ENCODE data around the gene MCTP2.

MCTP2 gene

DNA sequence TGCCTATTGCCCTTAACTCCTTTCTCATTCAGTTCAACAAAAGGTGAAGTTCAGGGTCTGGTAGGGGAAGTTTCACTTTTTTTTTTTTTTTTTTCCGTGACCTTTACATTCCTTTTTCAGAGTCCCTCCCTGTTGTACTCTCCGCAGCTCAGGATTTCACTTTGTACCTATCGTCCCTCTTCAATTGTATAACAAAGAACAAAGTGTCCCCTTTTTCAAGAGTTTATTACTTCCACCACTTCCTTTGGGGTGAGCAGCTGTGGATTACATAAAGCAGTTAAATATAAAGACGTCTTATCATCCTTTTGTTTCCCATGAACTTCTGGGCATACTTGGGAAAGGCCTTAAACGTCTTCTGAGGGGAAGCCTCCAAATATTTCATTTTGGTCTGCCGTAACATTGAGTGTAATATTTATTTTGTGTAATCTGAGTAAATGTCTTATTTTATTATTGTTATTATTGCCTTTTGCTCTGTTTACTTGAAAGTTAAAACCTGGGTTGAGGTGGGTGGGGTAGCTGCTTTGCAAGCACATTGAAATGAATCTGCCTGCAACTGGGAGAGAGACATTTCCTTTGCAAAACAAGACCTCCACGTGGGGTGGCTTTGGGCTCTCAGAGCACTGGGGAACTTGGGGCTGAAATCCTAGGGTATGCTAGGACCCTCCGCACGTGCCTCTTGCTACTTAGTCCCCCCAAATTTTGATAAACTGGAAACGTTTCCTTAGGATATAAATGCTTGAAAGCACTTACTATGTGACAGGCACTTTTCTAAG is 169.4 kb downstream of the MCTP2 start:
- DNase-seq = no peak

DNA sequence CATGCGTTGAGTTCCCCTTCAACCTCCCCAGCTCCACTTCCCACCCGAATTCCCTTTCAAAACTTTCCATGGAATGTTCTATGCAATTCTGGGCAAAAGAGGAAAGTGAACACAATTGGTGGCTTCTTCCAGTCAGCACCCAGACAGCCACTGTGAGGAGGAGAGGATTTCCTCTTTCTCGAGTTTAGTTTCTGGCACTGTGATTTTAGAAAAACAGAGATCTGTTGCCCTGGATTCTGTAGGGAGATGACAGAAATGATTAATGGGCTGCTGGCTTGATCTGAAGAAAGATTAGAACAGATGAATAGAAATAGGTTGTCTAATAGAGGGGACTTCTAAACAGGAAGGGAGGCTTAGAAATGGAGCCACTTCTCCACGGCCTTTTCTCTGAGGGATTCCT is 172.0 kb downstream of the MCTP2 start:
- DNase-seq = no peak

DNA sequence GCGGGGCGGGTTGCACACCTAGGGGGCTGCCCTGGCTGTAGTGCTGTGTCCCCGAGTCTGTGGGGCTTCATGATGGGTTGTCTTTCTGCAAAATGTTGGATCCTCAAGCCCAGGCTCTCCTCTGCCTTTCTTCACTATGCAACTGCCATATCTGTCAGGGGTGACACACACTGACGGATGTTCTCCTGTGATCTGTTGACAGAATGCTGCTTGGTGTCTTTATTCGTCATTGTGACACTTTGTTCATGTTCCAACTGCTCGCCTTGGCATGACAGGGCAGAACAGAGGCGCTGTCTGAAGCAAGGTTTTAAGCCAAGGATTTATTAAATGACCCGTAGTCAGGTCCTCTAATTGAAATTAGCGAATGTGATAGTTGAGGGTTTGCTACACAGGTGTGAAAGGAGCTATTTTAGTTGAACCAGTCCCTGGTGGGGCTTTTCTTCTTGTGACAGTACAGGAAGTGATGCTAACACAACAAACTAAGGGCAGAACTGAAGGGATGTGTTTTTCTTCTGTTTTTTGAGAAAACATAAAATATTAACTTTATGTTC is 173.4 kb downstream of the MCTP2 start:
- DNase-seq = no peak

DNA sequence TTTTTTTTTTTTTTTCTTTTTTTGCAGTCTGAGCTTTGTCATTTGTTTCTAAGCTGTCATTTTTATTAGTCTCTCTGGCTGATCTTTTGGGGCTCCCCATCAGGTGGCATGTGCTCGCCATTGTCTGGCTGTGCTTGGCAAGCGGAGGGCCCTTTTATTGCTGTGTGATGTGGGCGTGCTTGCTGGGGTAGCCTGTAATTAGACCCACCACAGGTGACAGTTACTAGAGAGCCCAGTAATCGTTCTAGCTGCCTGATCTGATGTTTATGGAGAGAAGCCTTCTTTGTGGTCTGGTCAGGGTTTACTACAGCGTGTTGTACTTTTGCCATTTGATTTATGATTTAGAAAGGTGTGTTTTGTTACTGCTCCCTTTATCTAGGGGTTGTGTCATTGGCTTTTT is 179.9 kb downstream of the MCTP2 start:
- DNase-seq = no peak

- no peak for DNase-seq
These were observed 180.5 kb downstream of the MCTP2 start for GRCh38 chr15:94411846-94412245.

GRCh38 chr15:94412979-94413746 is 181.8 kb downstream of the MCTP2 start:
- DNase-seq = no peak

DNA sequence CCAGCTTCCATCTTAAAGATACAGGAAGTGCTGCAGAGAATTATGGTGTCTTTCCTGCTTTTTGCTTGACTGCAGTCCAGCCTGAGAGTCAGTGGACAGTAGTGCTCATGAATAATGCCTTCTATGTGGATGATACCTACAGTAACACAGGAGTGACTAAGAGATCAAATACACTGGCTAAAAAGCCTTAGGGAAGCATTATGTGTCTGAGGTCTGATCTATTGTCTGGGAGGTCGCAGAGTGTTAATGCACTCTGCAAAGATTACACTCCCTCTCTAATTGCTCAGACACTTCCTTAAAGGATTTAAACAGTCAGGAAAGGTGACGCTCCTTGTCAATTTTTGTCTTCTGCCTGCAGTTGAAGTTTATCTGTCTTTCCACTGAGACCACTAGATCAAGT is 183.6 kb downstream of the MCTP2 start:
- no peak for DNase-seq

DNA sequence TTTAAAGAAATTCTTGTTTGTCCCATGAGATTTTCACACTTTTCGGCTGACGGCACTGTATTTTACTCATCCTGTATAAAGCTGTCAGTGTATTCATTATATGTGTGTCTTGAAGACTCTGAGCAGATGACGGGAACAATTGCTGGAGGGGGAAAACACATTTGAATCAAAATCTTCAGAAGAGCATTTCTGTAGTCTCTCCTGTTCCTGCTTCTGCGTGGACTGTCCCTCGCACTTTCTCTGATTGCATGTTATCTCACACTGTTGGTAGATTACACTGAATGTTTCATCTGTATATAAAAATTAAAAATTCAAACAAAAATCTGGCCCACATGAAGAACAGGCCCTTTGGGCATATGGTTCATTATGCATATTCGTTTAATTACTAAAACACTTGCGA is 184.9 kb downstream of the MCTP2 start:
- no peak for DNase-seq

GRCh38 chr15:94416820-94417219 is 185.5 kb downstream of the MCTP2 start:
- DNase-seq = no peak

- no peak for DNase-seq
These were observed 186.3 kb downstream of the MCTP2 start for GRCh38 chr15:94417501-94418293.

GRCh38 chr15:94421706-94422105 is 190.3 kb downstream of the MCTP2 start:
- DNase-seq = no peak

DNA sequence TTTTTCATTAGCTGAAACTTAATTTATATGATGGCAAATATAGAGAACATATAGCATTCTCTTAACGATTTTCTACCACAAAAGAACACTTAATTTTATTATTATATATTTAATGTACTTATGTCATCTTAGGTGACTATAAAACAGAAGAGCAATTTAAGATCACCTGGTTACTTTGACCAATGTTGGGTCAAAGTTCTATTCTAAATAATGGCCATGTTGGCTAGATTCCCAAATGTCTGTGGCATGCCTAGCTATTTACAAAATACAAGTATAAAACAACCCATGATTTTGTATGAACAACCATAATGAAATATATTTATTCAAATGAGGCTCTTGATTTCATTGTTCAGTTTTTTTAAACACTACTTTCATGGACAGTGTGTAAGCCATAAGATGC is 200.9 kb downstream of the MCTP2 start:
- DNase-seq = no peak

- DNase-seq = no peak
These were observed 207.8 kb downstream of the MCTP2 start for GRCh38 chr15:94439158-94439557.

GRCh38 chr15:94441760-94442159 is 210.4 kb downstream of the MCTP2 start:
- no peak for DNase-seq

- no peak for DNase-seq
These were observed 211.1 kb downstream of the MCTP2 start for GRCh38 chr15:94442480-94442879.

- DNase-seq = no peak
These were observed 211.8 kb downstream of the MCTP2 start for GRCh38 chr15:94443186-94443585.

- DNase-seq = no peak
These were observed 214.3 kb downstream of the MCTP2 start for GRCh38 chr15:94445566-94446160.

DNA sequence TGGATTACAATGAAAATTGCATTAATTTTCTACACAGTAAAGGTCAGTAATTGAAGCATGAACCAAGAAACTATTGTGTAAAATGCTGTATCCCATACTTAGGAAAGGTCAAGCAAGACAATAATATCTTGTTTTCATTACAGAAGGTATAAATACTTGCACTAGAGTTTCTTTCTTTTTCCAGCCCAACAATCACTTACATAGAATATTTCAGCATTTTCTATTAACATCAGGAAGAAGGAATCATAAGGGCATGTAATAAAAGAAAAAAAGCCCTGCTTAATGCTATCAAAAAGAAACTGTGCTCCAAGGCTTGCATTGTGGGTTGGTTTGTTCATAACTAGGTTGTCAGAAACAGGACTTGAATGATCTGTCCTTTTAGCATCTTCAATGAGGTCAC is 215.1 kb downstream of the MCTP2 start:
- DNase-seq = no peak

GRCh38 chr15:94451466-94451865 is 220.1 kb downstream of the MCTP2 start:
- DNase-seq = no peak

DNA sequence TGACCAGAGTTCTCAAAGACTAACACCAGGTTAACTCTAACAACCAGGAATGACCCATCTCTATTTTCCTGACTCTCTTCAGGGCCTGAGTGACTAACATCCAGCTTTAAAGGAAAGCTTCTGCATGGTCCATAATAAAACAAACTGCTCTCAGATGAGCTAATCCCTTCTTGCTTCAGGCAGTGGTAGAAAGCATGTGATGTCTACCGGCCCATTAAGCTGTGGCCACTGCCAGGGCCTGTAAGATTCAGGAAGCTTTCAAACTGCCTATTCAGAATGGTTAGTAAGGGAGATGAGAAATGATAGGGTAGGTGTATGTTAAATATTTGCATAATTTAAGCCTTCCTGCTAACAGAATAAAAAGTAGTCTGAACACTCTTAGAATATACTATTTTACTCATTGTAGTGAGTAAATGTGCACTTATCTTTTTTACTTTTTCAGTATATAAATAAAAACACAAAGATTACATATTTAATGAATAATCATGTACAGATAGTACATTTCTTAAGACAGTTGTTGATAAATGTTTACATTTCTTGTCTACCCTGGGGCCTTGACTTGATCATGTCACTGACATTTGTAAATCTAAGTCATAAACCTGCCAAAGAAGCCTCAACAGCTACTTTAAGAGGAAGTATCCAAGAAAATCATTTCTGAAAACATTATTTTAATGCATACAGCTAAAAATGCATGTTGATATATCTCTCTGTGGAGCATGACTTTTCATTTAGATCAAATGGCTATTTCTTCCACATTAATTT is 222.0 kb downstream of the MCTP2 start:
- DNase-seq = no peak

DNA sequence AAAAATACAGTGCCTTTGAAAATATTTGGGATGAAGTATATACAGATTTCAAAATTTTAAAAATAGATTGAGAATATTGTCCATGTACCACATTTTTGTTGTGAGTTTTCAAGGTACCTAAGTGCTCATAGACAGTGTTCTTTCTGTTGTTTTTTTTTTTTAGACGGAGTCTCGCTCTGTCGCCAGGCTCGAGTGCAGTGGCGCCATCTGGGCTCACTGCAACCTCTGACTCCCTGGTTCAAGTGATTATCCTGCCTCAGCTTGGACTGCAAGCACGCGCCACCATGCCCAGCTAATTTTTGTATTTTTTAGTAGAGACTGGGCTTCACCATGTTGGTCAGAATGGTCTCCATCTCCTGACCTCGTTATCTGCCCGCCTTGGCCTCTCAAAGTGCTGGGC is 223.9 kb downstream of the MCTP2 start:
- DNase-seq = no peak

DNA sequence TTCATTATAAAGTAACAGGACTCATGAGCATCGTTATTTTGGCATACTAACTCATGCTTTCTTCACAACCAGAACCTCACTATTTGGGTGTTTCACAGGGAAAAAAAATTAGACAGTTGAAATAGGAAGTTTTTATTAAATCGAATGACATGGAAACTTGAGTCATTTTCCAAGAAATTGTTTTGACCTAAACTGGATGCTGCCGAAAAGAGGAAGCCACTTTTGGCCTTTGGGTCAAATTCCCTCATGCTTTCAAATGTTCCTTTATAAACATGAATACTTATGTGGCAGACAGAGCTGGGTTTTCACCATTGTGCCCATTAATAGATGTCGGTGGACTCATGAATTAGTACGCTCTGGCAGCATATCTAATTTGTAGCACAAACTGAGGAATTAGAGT is 224.9 kb downstream of the MCTP2 start:
- DNase-seq = no peak
